T-helper 1 cell treated with Interleukin-12 subunit alpha and Interleukin-12 subunit beta and Interleukin-4 antibody, amounts not matched to agents 30 ng/mL and 1 ng/mL, for 36 hours (primary cell): Measurements from ENCODE around the gene SPATA31D4. TPM values are rescaled to one million over a fixed set of nuclear protein-coding genes. Genes with fewer than 3 reads are reported as not detected.

Experiments used
- intact Hi-C: fragments of 100-400 bp; cut with micrococcal nuclease; formaldehyde crosslinking; loops from one replicate; pipeline ENCODE4 v1.15.1; 2024
- total RNA-seq: library from RNA; stranded (reverse); gene quantifications from 2 replicates; pipeline ENCODE4 v1.2.3, GENCODE V29; 2022

SPATA31D4 gene
- total RNA-seq, 1 donor from 2014 or later: not detected

DNA sequence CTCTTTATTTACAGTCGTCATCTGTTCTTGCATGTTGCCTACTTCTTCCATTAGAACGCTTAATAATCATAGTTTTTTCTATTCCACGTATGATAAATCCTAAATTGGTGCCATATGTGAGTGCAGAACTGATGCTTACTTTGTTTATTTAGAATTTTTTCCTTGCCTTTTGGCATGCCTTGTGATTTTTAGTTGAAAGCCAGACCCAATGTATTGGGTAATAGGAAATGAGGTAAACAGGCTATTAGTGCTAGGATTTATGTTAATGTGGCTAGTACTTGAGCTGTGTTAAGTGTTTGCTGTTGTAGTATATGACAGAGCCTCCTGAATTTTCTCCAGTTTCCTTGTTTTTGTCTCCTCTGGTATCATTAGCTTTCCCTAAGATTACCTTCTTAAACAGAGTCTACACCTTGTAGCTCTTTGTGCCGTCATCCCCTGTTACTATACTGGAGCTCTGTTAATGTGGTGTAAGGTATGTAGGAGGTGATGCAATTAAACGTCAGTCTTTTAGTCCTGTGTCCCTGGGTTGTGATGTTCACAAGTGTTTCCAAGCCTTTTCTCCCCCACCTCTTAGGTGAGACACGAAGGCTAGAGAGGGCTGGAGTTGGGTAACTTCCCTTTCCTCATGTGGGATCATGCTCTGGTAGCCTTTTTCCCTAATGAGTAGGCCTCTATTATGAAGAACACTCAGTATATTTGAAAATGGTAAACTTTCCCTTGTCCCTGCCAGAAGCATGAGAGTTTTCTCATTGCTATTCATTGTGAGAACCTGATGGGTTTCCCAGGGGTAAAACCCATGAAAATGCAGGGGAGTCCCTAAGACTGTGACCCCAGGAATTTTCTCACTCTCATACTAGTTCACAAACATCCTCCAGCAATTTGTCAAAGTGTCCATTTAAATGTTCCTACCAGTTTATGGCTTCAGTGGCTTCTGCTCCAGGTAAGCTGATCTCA lies 36.3 kb downstream of the SPATA31D4 start:
- intact Hi-C loops: no loop called here

DNA sequence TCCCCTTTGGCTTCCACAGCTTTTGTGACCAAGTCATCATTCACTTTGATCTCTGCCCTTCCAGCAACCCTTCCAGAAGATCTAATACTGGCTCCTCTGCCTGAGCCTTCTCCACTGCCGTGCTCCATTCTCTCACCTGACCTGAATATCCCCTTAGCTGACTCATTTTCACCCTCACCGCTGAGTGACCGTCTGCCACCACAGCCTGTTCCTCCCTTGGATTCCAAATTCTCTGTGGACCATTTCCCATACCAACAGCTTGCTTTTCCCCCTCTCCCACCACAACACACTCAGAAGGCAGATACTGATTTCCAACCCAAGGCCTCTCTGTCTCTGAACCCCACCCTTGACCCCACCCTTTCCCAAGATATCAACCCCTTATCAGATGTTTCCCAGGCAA lies 39.8 kb downstream of the SPATA31D4 start:
- intact Hi-C loops: no loop called here

DNA sequence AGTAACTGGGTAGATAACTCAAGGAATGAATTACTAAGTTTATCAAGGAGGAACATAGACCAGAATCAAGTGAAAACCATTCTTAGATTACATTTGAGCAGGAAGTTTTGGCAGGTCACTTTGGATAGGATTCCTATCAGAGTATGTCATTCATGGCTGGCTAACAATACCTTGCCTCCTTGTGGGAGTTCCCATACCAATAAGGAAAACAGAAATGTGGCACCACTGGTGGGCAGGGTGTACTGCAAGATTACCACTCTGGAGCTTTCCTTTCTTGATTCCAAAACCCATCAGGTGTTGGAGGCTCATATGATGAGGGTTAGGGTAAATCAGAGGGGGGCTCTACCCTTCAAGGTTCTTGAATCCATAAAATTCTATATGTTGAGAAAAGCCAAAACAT lies 41.7 kb downstream of the SPATA31D4 start:
- intact Hi-C loops: no loop called here

DNA sequence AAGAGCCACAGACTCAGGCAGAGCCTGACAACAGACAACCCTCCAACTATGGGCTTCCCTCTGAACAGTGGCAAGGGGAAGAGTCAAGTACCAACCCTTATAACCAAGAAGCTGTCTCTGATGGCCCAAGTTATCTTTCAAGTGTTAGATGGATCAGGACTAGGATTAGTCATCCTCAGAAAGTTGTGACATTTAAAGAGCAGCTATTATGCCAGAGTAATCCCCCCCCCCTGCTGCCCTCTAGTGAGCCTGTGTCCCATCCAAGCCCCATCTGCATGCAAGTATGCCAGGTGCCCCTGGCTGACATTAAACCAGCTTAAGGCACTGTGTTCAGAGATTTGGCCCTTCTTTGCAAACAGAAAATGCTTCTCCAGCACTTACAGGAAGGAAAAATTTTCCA lies 43.5 kb downstream of the SPATA31D4 start:
- intact Hi-C loops: no loop called here

DNA sequence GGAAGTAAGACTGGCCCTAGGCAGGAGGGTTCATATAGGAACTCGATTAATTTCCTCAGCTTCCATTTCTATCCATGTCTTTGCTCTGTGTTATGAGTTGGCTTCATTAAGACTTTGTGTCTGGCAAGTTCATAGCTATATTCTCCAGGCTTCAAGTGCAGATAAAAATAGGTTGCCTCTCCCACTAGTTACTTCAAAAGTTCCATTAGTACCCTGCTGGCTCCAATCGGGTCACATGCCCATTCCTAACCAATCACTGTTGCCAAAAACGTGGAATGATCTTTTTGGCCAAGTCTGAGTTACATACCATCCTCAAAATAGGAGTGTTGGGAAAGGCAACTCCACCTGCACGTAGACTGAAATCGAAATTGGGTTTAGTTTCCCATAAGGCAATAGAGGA lies 46.5 kb downstream of the SPATA31D4 start:
- intact Hi-C loops: no loop called here

DNA sequence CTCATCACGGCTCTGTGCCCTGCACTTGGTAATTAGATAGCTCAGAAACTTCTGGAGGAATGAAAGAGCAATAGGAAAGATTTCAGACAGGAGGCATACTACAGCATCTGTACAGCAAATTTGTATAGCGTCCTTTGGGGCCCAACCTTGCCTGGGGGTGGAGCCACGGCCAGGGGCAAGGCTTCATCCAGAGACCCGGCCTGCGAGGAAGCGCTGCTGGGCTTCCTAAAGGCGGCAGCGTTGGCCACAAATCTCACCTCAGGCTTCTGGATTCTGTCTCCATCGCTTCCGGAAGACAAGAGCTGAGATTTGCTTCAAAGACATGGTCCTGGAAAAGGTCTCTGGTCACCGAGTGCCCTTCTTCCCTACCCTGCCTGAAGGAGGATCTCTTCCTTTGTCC lies 48.1 kb downstream of the SPATA31D4 start:
- intact Hi-C loops: no loop called here

DNA sequence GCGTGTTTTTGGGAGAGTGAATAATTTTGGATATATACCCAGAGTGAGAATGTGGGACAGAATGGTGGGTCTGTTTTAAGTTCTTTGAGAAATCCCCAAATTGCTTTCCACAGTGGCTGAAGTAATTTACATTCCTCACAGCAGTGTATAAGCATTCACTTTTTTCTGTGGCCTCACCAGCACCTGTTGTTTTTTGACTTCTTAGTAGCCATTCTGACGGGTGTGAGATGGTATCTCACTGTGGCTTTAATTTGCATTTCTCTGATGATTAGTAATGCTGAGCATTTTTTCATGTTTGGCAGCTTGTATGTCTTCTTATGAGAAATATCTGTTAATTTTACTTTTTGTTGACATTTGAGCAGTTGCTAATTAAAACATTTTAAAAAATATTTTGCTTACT lies 51.0 kb downstream of the SPATA31D4 start:
- intact Hi-C loops: no loop called here

DNA sequence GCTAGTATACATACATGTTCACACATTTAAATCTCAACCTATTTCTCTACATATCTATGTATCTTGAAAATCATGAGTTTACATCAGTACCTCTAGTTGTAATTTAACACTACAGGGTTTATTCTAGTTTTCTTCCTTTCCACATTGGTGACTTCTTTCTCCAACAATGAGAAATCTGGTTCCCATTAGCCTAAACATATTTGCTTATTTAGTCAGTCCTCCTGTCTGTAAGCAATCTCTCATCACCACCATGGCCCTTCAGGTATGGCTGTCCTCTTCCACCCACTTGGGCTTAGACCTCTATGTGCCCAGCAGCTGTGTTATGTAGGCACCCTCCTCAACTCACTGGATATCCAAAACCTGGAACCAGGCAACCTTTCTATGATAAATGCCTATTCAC lies 52.3 kb downstream of the SPATA31D4 start:
- intact Hi-C loops: no loop called here

DNA sequence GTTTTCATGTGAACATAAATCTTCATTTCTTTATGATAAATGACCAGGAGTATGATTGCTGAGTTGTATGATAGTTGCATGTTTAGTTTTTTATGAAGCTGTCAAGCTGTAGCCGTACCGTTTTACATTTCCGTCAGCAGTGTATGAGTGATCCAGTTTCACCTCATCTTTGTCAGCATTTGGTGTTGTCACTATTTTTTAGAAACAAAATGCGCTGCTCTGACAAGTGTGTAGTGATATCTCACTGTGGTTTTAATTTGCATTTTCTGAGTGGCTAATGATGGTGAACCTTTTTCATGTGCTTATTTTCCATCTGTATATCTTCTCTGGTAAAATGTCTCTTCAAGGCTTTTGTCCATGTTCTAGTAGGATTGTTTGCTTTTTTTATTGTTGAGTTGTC lies 53.7 kb downstream of the SPATA31D4 start:
- intact Hi-C loops: no loop called here

Other genes with a start within 250 kb of the SPATA31D4 start
- 0.29 and 0.47 TPM in 2 replicates for gene TLE1, start 238.9 kb upstream of the SPATA31D4 start, total RNA-seq
- gene SPATA31D3, start 15.1 kb downstream of the SPATA31D4 start, total RNA-seq: not detected in 2 replicates
- not detected in 2 replicates for gene SPATA31D1, start 60.3 kb downstream of the SPATA31D4 start, total RNA-seq